ENCODE data around the gene KLHL29. TPM values are rescaled to one million over a fixed set of nuclear protein-coding genes. Genes with fewer than 3 reads are reported as not detected.
A peak's percentile ranks its signal among the peaks of the same experiment; 100 is the strongest.

The KLHL29 gene
- total and polyA plus RNA-seq, 2 experiments from 2014 or later, result 5.6 to 11.0 TPM

GRCh38 chr2:23698721-23699579 is 314.0 kb downstream of the KLHL29 start:
- Histone ChIP-seq H3K36me3 (no peaks in the 10 kb centered on the region), H3K9me3 (ENCODE audit: low read depth) (no peaks in the 10 kb centered on the region), H3K27ac (no peak overlapping the region), H3K4me1 (ENCODE audit: low read depth) (no peaks in the 10 kb centered on the region), H3K27me3 (no peaks in the 10 kb centered on the region), H3K4me3 (no peak overlapping the region)
- peak in 1 of 2 donors; percentile 67 for DNase-seq (ENCODE audit: low read depth in 1 of 2, low spot score in 1 of 2)
- TF ChIP-seq CTCF (IDR thresholded peaks at IDR 0.05; ENCODE audit: low read depth, low read length), result no peak

- Histone ChIP-seq H3K4me1 (ENCODE audit: low read depth) (no peaks in the 10 kb centered on the region), H3K9me3 (ENCODE audit: low read depth) (no peaks in the 10 kb centered on the region), H3K36me3 (no peaks in the 10 kb centered on the region), H3K27me3 (no peaks in the 10 kb centered on the region), H3K4me3 (no peak overlapping the region), H3K27ac (no peak overlapping the region)
- TF ChIP-seq CTCF (IDR thresholded peaks at IDR 0.05; ENCODE audit: low read depth, low read length), result no peak
- no peak for DNase-seq (ENCODE audit: low read depth in 1 of 2, low spot score in 1 of 2)
These were observed 314.6 kb downstream of the KLHL29 start for GRCh38 chr2:23699580-23699925.

DNA sequence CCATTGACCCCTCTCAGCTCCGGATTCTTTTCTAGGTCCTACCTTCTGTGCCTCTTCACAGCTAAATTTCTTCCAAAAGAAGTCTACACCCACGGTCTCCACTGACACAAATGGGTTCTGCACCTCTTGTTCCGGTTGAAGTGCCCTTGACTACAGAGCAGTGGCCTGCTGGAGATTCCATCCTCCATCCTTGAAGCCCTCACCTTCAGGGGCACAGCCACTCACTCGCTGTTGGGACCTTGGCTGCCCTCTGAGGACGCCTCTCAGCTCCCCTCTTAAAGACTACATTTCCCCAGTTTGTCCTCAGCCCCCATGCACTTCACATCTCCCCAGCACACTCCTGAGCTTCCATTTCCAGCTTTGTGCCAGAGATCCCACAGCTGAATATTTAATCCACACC is 315.6 kb downstream of the KLHL29 start:
- Histone ChIP-seq H3K9me3 (ENCODE audit: low read depth) (no peaks in the 10 kb centered on the region), H3K27me3 (no peaks in the 10 kb centered on the region)
- DNase-seq (ENCODE audit: low read depth in 1 of 2, low spot score in 1 of 2), result no peak

GRCh38 chr2:23703037-23703582 is 318.1 kb downstream of the KLHL29 start:
- Histone ChIP-seq H3K36me3 (no peaks in the 10 kb centered on the region), H3K4me3 (no peak overlapping the region), H3K9me3 (ENCODE audit: low read depth) (no peaks in the 10 kb centered on the region), H3K27me3 (no peaks in the 10 kb centered on the region), H3K4me1 (ENCODE audit: low read depth) (no peaks in the 10 kb centered on the region), H3K27ac (no peak overlapping the region)
- no peak for TF ChIP-seq CTCF (IDR thresholded peaks at IDR 0.05; ENCODE audit: low read depth, low read length)
- DNase-seq (ENCODE audit: low read depth in 1 of 2, low spot score in 1 of 2), result no peak

More for the DNA sequence above, 315.6 kb downstream of the KLHL29 start:
- no peaks in the 10 kb centered on the region for H3K4me1 ChIP-seq (ENCODE audit: low read depth)
- no peak overlapping the region for H3K4me3 ChIP-seq
- no peaks in the 10 kb centered on the region for H3K36me3 ChIP-seq
- H3K27ac ChIP-seq, result no peak overlapping the region
- no peak for TF ChIP-seq CTCF (IDR thresholded peaks at IDR 0.05; ENCODE audit: low read depth, low read length)

GRCh38 chr2:23703583-23704385 is 318.8 kb downstream of the KLHL29 start:
- Histone ChIP-seq H3K27me3 (no peaks in the 10 kb centered on the region), H3K4me1 (ENCODE audit: low read depth) (no peaks in the 10 kb centered on the region), H3K27ac (no peak overlapping the region), H3K9me3 (ENCODE audit: low read depth) (no peaks in the 10 kb centered on the region), H3K4me3 (no peak overlapping the region), H3K36me3 (no peaks in the 10 kb centered on the region)
- TF ChIP-seq CTCF (IDR thresholded peaks at IDR 0.05; ENCODE audit: low read depth, low read length), result no peak
- peak in 1 of 2 donors; percentile 13 for DNase-seq (ENCODE audit: low read depth in 1 of 2, low spot score in 1 of 2)
